GM21381 (cell line): ENCODE measurements around the gene PLEKHG3.

Source experiments
- ATAC-seq: cut with Tn5 transposase; IDR thresholded peaks from one replicate; pipeline ENCODE4 v1.9.1; 2021; ENCODE audit warnings: mild to moderate bottlenecking, moderate library complexity; ENCODE audit not compliant: unreplicated experiment

Gene PLEKHG3

DNA sequence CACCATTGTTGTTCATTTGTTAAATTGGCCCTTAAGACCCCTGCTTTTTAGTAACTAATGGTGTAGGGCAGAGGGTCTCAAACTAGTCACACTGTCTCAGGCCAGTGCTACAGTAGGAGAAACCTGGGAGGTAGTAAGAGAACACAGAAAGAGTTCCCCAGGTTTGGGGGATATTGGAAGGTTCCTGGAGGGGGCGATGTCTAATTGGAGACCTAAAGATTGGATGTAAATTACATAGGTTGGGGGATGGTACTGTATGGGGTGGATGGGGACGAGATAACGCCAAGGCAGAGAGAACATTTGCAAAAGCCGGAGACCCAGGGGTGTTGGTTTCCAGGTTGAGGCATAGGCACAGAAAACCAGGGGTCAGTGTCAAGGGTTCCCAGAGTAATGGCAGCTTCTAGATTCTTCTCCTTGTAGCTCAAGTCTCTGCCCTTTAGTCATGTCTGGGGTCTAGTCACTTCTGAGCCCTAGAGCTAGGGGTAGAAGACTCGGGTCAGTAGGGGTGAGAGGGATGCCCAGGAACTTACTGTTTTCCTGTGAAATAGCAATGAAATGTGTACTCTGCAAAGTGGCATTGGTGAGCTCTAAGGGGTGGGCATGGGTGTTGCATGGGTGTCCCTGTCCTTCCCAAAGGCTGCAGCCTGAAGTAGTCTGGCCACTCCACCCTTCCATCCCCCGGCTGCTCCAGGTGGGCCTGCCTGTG is 21.8 kb downstream of the PLEKHG3 start:
- no peak for ATAC-seq

DNA sequence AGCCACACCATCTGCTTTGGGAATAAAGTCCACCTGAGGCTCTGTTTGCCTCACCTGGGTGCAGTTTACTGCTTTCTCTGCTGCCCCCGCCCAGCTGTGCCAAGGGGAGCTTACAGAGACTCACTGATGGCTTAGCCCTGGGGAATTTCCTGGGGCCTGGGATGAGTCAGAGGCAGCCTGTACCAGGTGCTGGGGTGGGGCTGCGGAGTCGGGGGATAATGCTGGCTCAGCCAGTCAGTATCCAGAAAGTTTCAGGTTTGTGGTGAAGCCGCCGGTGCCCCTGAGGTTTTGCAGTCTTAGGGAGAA is 22.3 kb downstream of the PLEKHG3 start:
- no peak for ATAC-seq

DNA sequence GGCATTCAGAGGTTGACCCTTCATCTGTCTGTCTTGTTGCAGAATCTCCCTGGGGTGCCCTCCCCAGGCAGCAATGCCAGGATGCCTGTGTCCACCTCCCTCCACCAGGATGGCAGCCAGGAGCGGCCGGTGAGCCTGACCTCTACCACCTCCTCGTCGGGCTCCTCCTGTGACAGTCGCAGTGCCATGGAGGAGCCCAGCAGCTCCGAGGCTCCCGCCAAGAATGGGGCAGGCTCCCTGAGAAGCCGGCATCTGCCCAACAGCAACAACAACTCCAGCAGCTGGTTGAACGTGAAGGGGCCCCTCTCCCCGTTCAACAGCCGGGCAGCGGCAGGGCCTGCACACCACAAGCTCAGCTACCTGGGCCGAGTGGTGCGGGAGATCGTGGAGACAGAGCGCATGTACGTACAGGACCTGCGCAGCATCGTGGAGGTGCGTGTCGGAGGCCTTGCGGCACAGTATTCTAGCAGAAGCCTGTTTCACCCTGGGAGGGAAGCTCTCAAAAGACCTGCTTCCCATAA is 23.4 kb downstream of the PLEKHG3 start:
- ATAC-seq, result no peak

DNA sequence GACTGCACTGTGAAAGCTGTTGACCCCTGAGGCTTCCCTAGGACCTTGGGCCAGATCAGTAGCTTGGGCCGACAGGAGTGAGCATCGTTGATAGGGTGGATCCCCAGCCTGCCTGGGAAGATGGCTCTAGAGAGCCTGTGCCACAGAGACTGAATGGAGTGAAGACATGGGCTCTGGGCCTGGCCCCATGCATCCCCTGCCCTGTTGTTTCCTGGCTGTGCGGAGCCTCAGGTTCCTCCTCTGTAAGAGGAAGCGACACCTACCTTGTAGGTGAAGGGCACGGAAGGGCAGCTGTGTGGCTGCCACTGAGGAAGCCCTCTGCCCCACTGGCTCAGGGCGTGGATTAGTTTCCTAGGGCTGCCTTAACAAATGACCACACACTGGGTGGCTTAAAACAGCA is 23.9 kb downstream of the PLEKHG3 start:
- ATAC-seq, result no peak

GRCh38 chr14:64728856-64729255 is 24.6 kb downstream of the PLEKHG3 start:
- no peak for ATAC-seq

- ATAC-seq, result no peak
Observed at GRCh38 chr14:64729386-64730060, 25.3 kb downstream of the PLEKHG3 start.

- ATAC-seq, result no peak
Observed at GRCh38 chr14:64730061-64730440, 25.8 kb downstream of the PLEKHG3 start.

DNA sequence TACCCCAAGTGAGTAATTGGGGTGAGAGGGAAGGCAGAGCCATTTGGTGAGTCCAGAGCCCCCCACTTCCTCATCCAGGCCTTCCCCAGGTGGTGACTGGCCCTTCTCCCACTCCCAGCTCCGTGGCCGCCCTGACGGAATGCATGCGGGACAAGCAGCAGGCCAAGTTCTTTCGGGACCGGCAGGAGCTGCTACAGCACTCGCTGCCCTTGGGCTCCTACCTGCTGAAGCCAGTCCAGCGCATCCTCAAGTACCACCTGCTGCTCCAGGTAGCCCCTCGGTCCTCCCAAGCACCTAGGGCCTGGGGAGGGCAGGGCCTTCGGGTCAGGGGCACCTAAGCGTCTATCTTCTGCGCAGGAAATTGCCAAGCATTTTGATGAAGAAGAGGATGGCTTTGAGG is 26.5 kb downstream of the PLEKHG3 start:
- no peak for ATAC-seq

DNA sequence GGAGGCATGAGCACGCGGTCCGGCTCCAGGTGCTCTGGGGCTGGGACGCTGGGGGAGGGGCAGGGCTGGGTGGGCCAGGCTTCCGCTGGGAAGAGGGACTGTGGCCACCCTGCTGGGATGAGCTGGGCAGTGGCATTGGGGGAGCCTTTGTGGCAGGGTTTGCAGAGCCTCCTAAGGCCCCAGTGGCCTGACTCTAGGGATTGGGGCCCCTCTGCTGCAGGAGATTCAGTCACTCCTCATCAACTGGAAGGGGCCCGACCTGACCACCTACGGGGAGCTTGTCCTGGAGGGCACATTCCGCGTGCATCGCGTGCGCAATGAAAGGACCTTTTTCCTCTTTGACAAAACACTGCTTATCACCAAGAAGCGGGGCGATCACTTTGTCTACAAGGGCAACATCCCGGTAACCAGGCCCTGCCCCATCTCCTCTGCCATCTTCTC is 26.9 kb downstream of the PLEKHG3 start:
- ATAC-seq, result no peak

DNA sequence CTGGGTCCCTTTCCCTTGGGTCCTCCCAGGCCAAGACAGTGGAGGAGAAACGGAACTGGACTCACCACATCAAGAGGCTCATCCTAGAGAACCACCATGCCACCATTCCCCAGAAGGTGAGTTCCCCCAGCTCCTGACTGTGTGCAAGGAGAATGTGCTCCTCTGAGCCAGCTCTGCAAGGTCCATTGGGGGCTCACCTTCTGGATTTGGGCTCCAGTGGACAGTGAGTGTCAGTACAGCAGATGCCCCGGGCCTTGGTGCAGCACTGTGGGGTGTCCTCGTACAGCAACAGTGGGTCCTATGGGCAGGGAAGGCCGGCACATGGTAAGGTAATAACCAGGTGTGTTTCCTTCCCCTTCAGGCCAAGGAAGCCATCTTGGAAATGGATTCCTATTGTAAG is 27.8 kb downstream of the PLEKHG3 start:
- ATAC-seq, result no peak

- ATAC-seq, result no peak
Observed at GRCh38 chr14:64732536-64733120, 28.4 kb downstream of the PLEKHG3 start.

- no peak for ATAC-seq
Observed at GRCh38 chr14:64733321-64733720, 29.1 kb downstream of the PLEKHG3 start.

DNA sequence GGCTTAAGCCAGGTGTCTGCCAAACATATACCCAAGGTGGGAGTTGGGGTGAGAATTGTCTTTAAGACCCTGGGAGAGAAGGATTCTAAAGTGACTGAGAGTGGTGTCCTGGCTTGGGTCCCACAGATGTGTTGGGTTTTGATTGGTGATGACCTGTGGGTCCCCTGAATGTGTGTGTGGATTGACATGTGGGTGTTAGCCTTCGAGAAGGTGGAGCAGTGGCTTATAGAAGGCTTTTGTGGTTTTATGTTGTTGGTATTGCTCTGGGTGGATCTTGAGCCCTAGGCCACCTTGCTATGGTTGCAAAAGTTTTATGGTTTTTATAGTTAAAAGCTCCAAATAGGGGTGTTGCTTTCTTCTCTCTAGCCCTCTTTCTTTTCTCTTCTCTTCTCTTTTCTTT is 29.7 kb downstream of the PLEKHG3 start:
- ATAC-seq, result no peak

DNA sequence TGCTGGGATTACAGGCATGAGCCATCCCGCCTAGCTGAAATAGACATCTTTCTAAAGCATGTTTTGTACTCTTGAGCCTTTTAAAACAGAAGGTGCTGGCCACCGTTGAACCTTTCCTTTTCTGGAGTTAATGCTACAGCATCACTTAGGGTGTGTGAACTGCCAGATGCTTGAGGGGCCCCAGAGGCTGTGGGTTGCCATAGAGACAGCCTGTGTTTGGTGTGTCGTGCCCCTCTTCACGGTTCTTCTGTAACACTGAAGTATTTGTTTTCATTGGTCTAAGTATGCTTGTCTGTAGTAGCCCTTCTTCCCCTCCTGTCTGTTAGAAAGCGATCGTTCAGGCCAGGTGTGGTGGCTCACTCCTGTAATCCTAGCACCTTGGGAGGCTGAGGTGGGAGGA is 30.8 kb downstream of the PLEKHG3 start:
- no peak for ATAC-seq

- ATAC-seq, result no peak
Observed at GRCh38 chr14:64736271-64737169, 32.3 kb downstream of the PLEKHG3 start.

GRCh38 chr14:64737391-64738280 is 33.4 kb downstream of the PLEKHG3 start:
- ATAC-seq, result no peak

DNA sequence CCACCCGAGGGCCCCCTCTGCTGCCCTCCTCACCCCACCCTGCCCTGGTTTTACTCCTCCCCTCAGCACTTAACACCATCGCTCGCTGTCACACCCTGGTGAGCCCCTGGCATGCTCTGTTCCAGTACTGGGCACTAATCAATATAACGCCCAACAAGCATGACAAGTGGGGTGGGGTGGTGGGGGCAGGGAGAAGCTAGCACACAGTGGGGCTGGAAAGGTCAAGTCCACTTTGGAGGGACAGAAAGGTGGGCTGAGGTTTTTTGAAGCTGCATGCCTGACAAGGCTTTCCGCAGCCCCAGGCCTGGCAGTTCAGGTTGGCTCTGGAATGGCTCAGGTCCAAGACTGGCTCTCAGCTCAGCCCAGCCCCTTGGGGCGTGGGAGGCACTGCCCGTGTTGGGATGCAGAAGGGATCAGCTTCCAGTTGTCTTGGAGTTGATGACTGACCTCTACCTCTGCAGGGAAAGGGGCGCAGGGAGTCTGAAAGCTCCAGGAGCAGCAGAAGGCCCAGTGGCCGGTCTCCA is 34.1 kb downstream of the PLEKHG3 start:
- no peak for ATAC-seq

DNA sequence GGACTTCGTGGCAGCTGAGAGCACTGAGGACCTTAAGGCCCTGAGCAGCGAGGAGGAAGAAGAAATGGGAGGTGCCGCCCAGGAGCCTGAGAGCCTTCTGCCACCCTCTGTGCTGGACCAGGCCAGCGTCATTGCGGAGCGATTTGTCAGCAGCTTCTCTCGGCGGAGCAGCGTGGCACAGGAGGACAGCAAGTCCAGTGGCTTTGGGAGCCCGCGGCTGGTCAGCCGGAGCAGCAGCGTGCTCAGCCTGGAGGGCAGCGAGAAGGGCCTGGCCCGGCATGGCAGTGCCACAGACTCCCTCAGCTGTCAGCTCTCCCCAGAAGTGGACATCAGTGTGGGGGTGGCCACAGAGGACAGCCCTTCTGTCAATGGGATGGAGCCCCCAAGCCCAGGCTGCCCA is 37.0 kb downstream of the PLEKHG3 start:
- ATAC-seq, result no peak

DNA sequence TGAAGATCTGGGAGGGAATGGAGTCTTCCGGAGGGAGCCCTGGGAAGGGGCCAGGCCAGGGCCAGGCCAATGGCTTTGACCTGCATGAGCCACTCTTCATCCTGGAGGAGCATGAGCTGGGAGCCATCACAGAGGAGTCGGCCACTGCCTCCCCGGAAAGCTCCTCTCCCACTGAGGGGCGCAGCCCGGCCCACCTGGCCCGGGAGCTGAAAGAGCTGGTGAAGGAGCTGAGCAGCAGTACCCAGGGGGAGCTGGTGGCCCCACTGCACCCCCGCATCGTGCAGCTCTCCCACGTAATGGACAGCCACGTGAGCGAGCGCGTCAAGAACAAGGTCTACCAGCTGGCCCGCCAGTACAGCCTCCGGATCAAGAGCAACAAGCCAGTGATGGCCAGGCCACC is 37.7 kb downstream of the PLEKHG3 start:
- ATAC-seq, result no peak

DNA sequence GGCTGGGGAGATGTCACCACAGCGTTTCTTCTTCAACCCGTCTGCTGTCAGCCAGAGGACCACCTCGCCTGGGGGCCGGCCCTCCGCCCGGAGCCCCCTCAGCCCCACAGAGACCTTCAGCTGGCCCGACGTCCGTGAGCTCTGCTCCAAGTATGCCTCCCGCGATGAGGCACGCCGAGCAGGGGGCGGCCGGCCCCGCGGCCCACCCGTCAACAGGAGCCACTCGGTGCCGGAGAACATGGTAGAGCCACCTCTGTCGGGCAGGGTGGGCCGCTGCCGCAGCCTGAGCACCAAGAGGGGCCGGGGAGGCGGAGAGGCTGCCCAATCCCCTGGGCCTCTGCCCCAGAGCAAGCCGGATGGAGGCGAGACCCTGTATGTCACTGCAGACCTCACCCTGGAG is 38.8 kb downstream of the PLEKHG3 start:
- ATAC-seq, result no peak
